NCI-H526 (cell line): ENCODE measurements around the gene CMTM4.
"Not testable (repeated sequence)": the region's sequence is repeated elsewhere in the genome, so short reads cannot be mapped to it uniquely, and the experiment has no call there.

ENCODE experiments used
- DNase-seq, 2 experiments: peaks; one replicate each; lab custom pipeline; 2025; lab: John Stamatoyannopoulos, UW

Gene CMTM4

GRCh38 chr16:66592814-66593213 is 103.7 kb downstream of the CMTM4 start:
- DNase-seq = no peak

GRCh38 chr16:66592241-66592640 is 104.3 kb downstream of the CMTM4 start:
- no peak for DNase-seq

- no peak for DNase-seq
Observed at GRCh38 chr16:66591018-66591417, 105.5 kb downstream of the CMTM4 start.

GRCh38 chr16:66590322-66590721 is 106.2 kb downstream of the CMTM4 start:
- no peak for DNase-seq

GRCh38 chr16:66588981-66589713 is 107.4 kb downstream of the CMTM4 start:
- DNase-seq = peak in 1 of 2 experiments; percentile 4

GRCh38 chr16:66587881-66588600 is 108.5 kb downstream of the CMTM4 start:
- DNase-seq = no peak

- no peak for DNase-seq
Observed at GRCh38 chr16:66585481-66586239, 110.9 kb downstream of the CMTM4 start.

- no peak for DNase-seq
Observed at GRCh38 chr16:66581246-66581952, 115.1 kb downstream of the CMTM4 start.

GRCh38 chr16:66580605-66581209 is 115.8 kb downstream of the CMTM4 start:
- peak in 1 of 2 experiments; percentile 18 for DNase-seq

- DNase-seq = no peak
Observed at GRCh38 chr16:66578651-66579531, 117.7 kb downstream of the CMTM4 start, which contains the start of gene CMTM2. TSS of gene CMTM2 (plus strand) at chr16:66579463. CDS start at chr16:66579608, 145 bp downstream.

- no peak for DNase-seq
Observed at GRCh38 chr16:66576296-66576695, 120.2 kb downstream of the CMTM4 start.

GRCh38 chr16:66575060-66575459 is 121.5 kb downstream of the CMTM4 start:
- no peak for DNase-seq

GRCh38 chr16:66574531-66574930 is 122.0 kb downstream of the CMTM4 start:
- no peak for DNase-seq

GRCh38 chr16:66574081-66574480 is 122.5 kb downstream of the CMTM4 start:
- DNase-seq = no peak

GRCh38 chr16:66572356-66572755 is 124.2 kb downstream of the CMTM4 start:
- no peak for DNase-seq

GRCh38 chr16:66569827-66570405 is 126.6 kb downstream of the CMTM4 start:
- DNase-seq = no peak

- DNase-seq = no peak
Observed at GRCh38 chr16:66569131-66569530, 127.4 kb downstream of the CMTM4 start.

- no peak for DNase-seq
Observed at GRCh38 chr16:66568355-66568754, 128.2 kb downstream of the CMTM4 start.

- not testable (repeated sequence) for DNase-seq
Observed at GRCh38 chr16:66567270-66567669, 129.3 kb downstream of the CMTM4 start.
